ENCODE results near the gene RHBG.

- TF ChIP-seq CTCF (IDR thresholded peaks at IDR 0.05; ENCODE audit: poor library complexity, severe bottlenecking) (no peak), TAF1 (IDR thresholded peaks at IDR 0.05; ENCODE audit: low read depth) (no peak), EZH2 (IDR thresholded peaks at IDR 0.05; ENCODE audit: borderline replicate concordance, insufficient read depth, low read length, poor library complexity, severe bottlenecking) (no peak)
Observed at GRCh38 chr1:156416993-156417392, 48.0 kb downstream of the RHBG start.

All from neural cell (in vitro differentiated cells).